GM18507 (cell line): ENCODE results near the gene CACNA1F.

Experiments
- DNase-seq: peaks from one replicate; pipeline ENCODE4 v3.0.0; 2011; ENCODE audit warnings: low read depth; ENCODE audit not compliant: insufficient read length; ENCODE audit errors: extremely low spot score
- FAIRE-seq: peaks from 2 replicates; lab custom pipeline; 2011; peaks lifted over from hg19 to GRCh38; lab: Jason Lieb, UNC

Gene CACNA1F

GRCh38 chrX:49232525-49232924 is 615 bp downstream of the CACNA1F start:
- no peak for FAIRE-seq
- no peak for DNase-seq

DNA sequence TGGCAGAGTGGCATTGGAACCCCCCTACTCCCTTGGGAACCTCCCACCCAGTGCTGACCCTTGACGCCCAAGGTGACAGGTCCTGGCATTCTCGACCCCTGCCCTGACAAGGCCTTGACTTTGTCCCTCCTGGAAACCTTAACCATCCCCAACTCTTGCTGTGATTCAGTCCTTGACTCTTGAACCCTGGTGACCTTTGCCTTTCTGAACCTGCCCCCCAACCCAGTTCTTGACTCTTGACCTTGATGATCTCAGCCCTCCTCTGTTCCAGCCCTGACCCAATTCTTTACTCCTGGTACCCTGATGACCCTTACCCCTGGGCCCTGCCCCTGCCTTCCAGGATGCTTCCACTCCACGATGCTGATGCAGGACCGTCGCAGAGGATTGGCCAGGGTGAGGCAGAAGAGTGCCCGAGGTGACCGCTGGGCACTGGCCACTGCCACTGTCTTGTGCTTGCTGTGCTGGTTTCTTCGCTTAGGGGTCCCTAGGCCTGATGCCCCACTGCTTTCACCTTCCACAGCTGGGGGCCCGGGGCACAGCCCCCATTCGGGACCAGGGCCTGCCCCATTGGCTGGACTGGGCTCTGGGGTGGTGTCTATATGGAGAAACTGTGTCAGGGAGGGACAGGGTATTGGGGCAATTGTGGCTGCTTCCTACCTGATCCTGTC is 1.7 kb downstream of the CACNA1F start:
- FAIRE-seq (no peak), DNase-seq (no peak)

DNA sequence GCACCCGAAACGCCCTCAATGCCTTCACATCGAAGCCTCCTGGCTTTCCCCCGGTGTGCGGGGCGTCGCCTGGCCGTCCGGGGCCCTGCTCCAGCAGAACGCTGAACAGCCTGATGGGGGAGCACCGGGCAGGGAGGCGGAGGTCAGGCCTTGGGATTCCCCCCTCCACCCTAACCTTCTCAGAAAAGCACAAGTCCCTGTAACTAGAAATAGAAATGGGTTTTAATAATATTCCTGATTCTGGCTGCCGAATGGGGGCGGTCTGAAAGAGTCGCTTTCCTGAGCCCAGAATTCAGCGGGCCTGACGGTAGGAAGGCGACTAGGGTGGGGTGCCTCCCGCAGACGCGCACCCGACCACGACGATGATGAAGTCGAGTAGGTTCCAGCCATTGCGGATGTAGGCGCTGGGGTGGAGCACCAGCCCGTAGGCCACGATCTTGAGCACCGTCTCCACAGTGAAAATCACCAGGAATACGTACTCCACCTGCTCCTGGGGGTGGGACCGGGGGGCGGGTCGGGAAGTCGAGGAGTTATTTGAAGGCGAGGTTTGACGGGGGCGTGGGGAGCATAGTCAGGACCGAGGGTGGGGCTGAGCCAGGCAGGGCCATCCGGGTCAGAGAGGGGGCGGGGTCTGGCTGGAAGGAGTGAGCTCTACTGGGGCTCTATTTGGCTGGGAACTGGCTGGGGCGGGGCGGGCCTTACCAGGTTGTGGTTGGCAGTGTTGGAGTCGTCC is 2.5 kb downstream of the CACNA1F start:
- FAIRE-seq, result peak; percentile 84
- DNase-seq, result peak; percentile 23

DNA sequence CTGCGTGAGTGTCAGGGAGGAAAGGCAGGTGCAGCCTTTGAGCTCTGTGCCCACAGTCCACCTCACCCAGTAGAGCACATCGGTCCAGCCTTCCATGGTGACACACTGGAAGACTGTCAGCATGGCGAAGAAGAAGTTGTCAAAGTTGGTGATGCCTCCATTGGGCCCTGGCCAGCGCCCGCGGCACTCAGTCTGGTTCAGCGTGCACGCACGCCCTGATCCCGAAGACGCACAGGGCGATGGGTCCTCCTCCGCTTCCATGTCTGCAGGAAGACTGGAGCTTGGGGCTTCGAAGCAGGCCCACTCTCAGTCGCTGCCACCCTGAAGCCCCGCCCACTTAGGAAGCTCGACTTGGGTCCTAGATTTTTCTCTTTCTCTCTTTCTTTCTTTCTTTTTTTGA is 5.0 kb downstream of the CACNA1F start:
- FAIRE-seq (no peak), DNase-seq (no peak)

- no peak for FAIRE-seq
- no peak for DNase-seq
These were observed 5.4 kb downstream of the CACNA1F start for GRCh38 chrX:49227726-49228125.

DNA sequence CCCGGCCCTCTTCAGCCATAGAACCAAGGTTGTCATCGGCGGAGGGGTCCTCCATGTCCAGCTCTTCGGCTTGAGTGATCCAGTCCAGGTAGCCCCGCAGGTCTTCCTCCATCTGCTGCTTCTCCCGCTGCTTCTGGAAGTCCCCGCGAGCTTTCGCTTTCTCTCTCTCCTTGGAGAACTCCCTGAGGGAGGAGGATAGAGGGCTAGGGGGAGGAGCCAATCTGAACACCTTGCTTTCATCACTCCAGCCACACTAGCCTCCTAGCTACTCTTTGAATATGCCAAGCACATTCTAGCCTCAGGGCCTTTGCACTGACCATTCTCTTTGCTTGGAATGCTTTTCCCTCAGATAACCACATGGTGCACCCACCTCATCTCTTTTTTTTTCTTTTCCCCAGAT is 6.2 kb downstream of the CACNA1F start:
- FAIRE-seq (no peak), DNase-seq (no peak)

- no peak for FAIRE-seq
These were observed 7.3 kb downstream of the CACNA1F start for GRCh38 chrX:49225858-49226257.

DNA sequence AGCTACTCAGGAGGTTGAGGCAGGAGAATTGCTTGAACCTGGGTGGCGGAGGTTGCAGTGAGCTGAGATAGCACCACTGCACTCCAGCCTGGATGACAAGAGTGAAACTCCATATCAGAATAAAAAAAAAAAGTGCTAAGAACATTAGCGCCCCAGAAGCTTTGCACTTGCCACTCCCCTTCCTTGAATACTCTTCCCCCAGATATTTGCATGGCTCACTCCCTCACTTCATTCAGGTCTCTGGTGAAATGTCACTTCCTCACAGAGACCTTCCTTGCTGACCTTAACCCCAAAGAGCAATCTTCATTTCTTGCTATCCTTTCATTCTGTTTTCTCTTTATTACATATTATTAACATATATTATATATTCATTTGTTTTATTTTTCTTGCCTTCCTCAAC is 11.3 kb downstream of the CACNA1F start:
- no peak for FAIRE-seq
- no peak for DNase-seq

More at GRCh38 chrX:49225858-49226257, 7.3 kb downstream of the CACNA1F start:
- no peak for DNase-seq

- no peak for FAIRE-seq
These were observed 13.0 kb downstream of the CACNA1F start for GRCh38 chrX:49220100-49220499.

GRCh38 chrX:49214996-49215526 is 18.1 kb downstream of the CACNA1F start:
- FAIRE-seq, result no peak
- no peak for DNase-seq

More at GRCh38 chrX:49220100-49220499, 13.0 kb downstream of the CACNA1F start:
- DNase-seq, result no peak

DNA sequence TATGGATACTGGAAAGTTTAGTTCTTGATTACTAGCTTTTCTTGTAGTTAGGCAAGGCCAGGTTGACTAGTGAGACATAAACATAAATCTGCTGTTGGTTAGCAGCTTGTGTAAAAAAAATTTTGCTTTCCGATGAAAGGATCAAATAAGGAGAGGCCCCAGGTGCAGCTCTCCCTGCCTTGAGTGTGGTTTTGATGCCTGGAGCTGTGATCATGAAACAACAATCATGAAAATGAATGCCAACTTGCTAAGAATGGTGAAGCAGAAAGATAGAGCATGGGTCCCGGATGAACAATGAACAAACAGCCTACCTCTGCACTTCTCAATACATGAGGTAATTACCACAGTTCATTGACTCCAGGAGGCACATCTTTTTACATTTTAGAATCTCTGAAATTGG is 18.7 kb downstream of the CACNA1F start:
- FAIRE-seq (no peak), DNase-seq (no peak)

- DNase-seq (no peak), FAIRE-seq (peak; percentile 12)
These were observed 20.3 kb downstream of the CACNA1F start for GRCh38 chrX:49212861-49213260.

DNA sequence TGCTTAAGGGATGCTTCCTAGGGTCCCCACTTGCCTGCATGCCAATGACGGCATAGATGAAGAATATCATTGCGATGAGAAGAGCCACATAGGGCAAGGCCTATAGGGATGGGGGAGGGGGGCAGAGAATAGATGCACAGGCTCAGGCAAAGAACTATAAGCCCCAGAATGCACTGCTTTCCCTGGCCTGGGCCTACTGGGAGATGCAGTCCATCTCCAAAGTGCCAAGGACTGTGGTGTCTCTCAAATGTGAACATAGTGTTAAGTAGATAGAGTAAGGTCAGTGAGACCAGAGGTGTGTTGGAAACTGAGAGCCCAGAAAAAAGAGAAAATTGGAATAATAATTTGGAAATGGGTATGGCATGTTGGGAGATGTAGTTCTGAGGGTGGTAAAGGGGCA is 20.9 kb downstream of the CACNA1F start:
- DNase-seq, result no peak
- no peak for FAIRE-seq

- DNase-seq, result no peak
- no peak for FAIRE-seq
These were observed 22.1 kb downstream of the CACNA1F start for GRCh38 chrX:49211074-49211473.

DNA sequence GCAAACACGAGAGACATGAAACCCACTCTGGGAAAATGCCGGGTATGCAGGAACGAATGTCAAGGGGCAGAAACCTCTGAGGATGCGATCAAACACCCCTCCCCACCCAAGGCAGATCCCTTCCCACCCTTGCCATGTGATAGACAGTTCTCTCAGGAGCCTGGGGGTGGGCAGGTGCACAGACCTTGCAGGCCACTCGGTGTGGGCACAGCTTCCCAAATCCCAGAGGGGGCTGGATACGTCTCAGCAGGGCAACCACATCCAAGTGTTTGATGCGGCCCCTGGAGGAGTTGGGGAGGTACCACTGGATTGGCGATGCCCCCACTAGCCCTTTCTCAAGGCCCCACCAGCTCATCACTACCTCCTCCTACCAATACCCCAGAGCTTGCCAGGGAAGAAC is 22.7 kb downstream of the CACNA1F start:
- no peak for DNase-seq
- FAIRE-seq, result no peak

- FAIRE-seq (no peak), DNase-seq (no peak)
These were observed 23.5 kb downstream of the CACNA1F start for GRCh38 chrX:49209434-49210251.

DNA sequence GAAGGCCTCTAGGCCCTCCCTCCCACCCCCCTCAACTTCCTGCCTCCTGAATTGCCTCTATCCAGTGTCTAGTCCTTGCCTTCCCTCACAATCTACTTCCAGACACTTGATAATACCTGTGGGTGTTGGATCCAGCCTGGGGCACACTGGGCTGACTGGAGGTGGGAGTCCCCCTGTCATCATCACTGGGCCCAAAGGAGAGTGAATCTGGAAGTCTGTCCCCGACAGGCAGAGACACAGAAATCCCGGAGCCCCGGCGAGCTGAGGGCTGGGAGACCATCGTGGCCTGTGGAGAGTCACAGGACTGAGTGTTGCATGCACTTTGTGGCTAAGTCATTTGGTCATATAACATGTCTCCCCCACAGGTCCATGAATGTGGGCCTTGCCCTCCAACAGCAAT is 24.7 kb downstream of the CACNA1F start:
- FAIRE-seq (no peak), DNase-seq (no peak)

GRCh38 chrX:49206543-49206942 is 26.6 kb downstream of the CACNA1F start:
- DNase-seq (no peak), FAIRE-seq (no peak)

- DNase-seq (no peak), FAIRE-seq (no peak)
These were observed 27.7 kb downstream of the CACNA1F start for GRCh38 chrX:49205443-49205842.

GRCh38 chrX:49204709-49205108 is 28.4 kb downstream of the CACNA1F start:
- DNase-seq (no peak), FAIRE-seq (no peak)
